ENCODE results near the gene ARHGEF4. TPM values are rescaled to one million over a fixed set of nuclear protein-coding genes. Genes with fewer than 3 reads are reported as not detected.

Gene ARHGEF4
- total RNA-seq, 1 donor from 2014 or later, result 43.2 TPM

Small RNA genes within 50 kb of the gene (small RNA-seq; reads per million reads assigned to genes)
- gene RF00423, result not detected

Other genes with a start within 250 kb of the ARHGEF4 start
- gene CFC1, start 237.3 kb upstream of the ARHGEF4 start, total RNA-seq, result 0.41 TPM
- not detected for gene POTEJ, start 225.5 kb upstream of the ARHGEF4 start, total RNA-seq
- gene GPR148, start 107.8 kb upstream of the ARHGEF4 start, total RNA-seq, result not detected
- gene AMER3, start 81.4 kb upstream of the ARHGEF4 start, total RNA-seq, result 44.0 TPM

All from frontal cortex (tissue), 1 donor.